ENCODE measurements around the gene GJB4.
A peak's percentile ranks its signal among the peaks of the same experiment; 100 is the strongest.
"Not testable (repeated sequence)": the region's sequence is repeated elsewhere in the genome, so short reads cannot be mapped to it uniquely, and the experiment has no call there.

GJB4 gene

DNA sequence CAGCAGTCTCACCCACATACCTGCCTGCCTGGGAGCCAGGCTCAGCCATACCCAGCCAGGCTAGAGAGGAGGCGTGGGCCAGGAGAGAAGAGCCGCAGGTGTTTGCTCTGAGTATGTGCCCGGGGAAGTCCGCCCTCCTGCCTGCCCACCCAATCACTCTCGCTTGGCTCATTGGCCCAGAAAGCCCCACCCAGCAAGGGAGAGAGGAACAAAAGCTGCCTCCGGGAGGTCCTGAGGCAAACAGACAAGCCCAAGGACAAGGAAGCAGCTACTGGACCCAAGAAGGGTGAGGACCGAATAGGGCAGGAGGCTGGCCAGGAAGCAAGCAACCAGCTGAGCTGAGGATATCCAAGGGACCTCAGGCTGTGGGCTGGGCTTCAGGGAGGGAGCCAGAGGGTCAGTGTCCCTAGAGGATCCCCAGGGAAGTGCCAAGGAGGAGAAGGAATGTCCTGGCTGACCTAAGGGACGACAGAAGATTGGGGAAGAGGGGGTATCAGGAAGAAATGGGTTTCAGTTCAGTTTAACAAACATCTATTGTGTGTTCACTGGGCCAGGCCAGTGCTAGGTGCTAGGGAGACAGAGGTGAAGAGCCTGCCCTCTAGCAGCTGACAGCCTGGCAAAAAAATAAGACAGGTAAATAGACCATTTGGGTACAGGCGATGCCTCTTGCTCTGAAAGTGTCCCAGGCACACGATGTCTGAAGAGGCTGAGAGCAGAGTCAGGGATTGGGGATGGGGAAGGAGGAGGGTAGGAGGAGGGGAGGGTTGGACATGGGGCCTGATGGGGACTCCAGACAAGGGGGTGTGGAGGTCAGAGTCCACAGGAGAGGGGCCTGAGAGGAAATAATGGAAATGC lies at the start of gene GJB4:
Gene GJB4, plus strand, starts transcription at position 238 of the 855 bp plus-strand sequence. CDS start 1,515 bp downstream, outside the sequence.
- no peak for DNase-seq

GRCh38 chr1:34710812-34711211 lies 48.7 kb upstream of the GJB4 start:
- DNase-seq, result no peak

GRCh38 chr1:34711485-34711884 lies 48.1 kb upstream of the GJB4 start:
- DNase-seq, result no peak

GRCh38 chr1:34712007-34712688 lies 47.4 kb upstream of the GJB4 start:
- no peak for DNase-seq

- DNase-seq, result no peak
Observed at GRCh38 chr1:34713443-34713842, 46.1 kb upstream of the GJB4 start.

DNA sequence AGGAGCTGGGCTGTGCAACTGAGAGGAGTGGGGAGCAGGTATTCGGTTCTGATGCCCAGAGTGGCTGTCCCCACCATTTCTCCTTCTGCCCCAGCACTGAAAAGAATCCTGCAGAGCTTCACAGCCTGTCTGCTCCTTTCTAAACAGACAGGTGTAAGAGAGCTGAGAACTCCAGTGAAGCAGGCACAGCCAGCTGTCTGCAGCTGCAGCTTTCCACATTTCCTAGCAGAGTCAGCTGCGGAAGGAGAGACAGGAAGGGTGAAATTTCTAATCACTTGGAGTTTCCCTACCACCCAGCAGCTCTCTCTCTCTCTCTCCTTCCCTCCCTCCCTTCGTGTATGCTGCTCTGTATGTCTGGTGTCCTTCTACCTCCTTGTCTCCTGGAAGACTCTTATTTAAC lies 45.2 kb upstream of the GJB4 start:
- no peak for DNase-seq

GRCh38 chr1:34715139-34715538 lies 44.4 kb upstream of the GJB4 start:
- DNase-seq, result no peak

- no peak for DNase-seq
Observed at GRCh38 chr1:34721241-34721640, 38.3 kb upstream of the GJB4 start.

GRCh38 chr1:34721646-34722355 lies 37.7 kb upstream of the GJB4 start:
- DNase-seq, result no peak

- no peak for DNase-seq
Observed at GRCh38 chr1:34726861-34727260, 32.7 kb upstream of the GJB4 start.

DNA sequence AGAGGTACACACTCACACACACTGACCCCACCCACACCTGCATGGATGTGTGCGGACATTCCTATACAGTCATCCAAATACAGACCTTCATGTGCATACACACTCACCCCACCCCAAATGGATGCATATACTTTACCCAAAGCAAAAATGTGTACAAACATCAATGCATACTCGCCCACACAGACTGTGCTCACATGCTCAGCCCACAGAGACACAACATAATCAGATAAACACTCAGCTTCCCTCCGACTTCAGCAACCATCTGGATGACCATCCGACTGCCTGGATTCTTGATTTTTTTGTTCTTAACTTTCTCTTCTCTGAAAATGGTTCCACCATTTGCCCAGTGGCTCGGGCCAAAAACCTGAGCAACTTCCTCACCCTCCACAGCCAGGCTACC lies 29.1 kb upstream of the GJB4 start:
- DNase-seq, result no peak

DNA sequence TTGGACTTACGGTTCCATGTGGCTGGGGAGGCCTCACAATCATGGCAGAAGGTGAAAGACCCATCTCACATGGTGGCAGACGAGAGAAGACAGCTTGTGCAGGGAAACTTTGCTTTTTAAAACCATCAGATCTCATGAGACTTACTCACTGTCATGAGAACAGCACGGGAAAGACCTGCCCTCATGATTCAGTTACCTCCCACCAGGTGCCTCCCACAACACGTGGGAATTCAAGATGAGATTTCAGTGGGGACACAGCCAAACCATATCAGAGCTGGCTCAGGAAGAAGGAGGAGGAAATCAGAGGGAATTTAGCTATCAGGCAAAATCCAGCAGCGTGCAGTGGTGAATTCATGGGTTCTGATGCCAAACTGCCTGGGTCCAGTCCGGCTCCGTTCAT lies 26.7 kb upstream of the GJB4 start:
- DNase-seq, result not testable (repeated sequence)

DNA sequence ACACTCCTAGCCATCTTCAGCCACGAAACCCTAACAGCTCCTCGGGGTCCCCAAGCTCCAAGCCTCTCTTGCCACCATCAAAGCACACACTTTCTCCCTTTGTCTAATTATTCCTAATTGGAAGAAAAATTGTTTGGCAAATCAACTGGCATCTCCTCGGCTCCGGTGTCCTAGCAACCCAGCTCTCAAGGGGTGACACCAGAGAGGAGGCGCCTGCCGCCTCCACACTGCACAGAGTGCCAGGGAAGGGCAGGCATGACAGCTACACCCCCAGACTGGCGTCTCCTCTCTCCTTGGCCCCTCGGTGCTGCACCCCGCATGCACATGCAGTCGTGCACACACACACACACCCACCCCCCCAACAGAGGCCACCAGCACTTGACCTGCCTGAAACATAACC lies 22.8 kb upstream of the GJB4 start:
- no peak for DNase-seq

DNA sequence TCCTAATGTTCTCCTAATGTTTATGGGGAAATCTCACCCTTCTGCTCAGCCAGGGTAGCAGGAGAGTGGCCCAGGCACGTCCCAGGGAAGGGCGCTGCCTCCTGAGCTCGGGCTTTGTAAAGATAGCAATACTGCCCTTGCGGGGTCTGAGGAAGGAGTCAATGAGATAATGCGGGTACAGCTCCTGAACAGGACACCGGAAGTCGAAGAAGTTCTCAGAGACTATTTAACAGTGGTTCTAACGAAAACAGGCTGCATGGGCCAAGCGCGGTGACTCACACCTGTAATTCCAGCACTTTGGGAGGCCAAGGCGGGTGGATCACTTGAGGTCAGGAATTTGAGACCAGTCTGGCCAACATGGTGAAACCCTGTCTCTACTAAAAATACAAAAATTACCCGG lies 22.3 kb upstream of the GJB4 start:
- not testable (repeated sequence) for DNase-seq

GRCh38 chr1:34739613-34740012 lies 19.9 kb upstream of the GJB4 start:
- no peak for DNase-seq

DNA sequence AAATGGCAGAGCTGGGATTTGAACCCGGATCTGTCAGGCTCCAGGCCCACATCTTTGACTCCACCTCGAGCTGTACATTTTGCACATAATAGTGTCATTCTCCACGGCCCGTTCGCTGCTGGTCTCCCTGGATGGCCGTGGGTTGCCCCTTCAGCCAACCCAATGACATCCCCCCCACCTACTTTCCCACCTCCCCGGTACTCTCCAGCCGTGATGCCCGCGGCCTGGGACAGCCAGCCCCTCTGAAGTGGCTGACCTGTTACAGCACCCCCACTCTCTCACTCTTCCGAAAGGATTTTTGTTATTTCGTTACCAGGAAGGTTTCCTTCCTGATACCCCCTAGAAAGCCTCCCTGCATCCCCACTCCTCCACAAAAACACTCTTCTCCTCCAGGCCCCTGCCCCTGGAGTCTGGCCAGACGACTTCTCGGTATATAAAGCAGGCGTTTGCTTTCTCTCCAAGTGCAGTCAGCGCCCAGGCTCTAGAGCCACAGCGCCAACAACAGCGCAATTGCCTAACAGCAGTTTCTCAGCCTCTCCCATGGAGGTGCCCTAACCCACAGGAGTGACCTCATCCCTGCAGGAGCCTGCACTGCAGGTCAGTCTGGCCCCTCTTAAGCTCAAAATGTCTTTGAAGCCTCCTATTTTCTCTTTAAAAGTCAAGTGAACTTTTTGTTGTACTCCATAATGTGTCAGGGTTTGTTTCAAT lies 19.2 kb upstream of the GJB4 start:
- no peak for DNase-seq

- DNase-seq, result peak; percentile 62
Observed at GRCh38 chr1:34742667-34743270, 16.8 kb upstream of the GJB4 start.

GRCh38 chr1:34743775-34744174 lies 15.8 kb upstream of the GJB4 start:
- no peak for DNase-seq

DNA sequence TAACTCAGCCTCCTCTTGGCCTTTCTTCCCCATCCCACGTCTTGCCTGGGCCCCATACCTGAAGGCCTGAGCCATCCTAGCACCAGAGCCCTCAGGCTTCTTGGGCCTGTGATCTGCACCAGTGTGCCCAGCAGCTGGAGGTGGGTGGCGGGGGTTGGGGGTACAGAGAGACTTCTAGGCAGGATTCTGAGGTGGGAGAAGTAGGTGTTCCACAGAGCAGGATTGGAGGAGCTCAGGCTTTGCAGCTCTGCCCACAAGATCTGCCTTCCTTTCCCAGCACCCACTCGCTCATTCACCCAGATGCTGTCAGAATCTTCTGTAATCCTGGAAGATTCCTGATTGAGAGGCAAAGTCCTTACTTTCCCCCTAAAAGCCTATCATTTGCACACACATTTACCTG lies 14.7 kb upstream of the GJB4 start:
- no peak for DNase-seq

DNA sequence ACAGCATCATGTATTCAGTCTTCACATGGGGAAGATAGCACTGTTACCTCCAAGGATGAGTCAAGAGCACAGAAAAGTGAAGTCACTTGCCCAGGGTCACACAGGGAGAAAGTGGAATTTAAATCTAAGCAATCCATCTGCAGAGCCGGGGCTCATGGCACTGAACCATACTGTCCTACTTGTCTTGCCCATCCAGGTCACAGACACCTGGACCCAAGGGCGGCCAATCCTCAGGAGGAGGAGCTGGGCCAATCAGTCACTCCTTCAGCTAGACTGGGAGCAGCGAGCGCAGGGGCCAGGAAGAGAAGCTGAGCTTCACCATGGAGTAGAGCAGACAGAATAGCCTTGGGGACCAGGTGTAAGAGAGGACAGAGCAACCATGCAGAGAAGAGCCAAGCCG lies 13.9 kb upstream of the GJB4 start:
- DNase-seq, result no peak

- no peak for DNase-seq
Observed at GRCh38 chr1:34746101-34746500, 13.4 kb upstream of the GJB4 start.

DNA sequence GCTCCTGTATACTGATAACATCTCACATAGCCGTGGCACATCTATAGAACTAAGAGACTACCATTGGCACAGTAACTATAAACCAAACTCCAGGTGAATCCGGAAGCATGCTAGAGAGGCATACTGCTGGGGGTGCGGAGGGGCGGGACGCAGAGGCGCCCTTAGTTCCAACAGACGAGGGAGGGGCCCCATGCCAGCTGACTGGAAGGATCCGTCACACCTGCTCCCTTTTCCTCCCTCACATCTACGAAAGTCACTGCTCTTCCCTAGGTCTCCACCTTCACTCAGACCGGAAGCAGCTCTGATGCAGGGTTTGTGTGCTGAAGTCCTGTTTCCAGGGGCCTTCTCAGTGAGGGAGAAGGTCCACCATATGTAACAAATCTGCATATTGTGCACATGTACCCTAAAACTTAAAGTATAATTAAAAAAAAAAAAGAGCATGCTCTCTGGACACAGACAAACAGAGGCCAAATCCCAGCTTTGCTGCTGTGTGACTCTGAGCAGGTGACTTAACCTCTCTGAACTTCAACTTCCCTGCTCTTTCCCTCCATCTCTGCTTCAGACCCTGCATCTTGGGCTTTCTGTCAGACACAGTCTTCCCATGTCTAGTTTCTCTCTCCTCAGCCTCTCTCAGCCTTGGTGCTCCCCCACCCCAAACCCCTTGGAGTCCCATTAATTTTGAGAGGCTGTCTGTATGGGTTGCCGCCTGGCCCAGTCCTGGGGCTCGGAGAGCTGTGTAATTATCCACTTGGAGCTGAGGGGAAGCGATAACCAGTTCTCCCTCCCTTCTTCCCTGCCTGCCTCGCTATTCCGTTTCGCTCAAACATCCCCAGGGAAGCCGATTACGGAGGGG lies 12.5 kb upstream of the GJB4 start:
- no peak for DNase-seq
